K562 (cell line): ENCODE data around the gene KDF1. TPM values are rescaled to one million over a fixed set of nuclear protein-coding genes. Genes with fewer than 3 reads are reported as not detected.

ENCODE experiments used
- DIDO1 ChIP-seq: fragments of 450-650 bp; IDR thresholded peaks from 2 replicates; pipeline ENCODE4 v1.6.1; 2016; ENCODE audit warnings: low read depth, missing biosample characterization, missing genetic modification characterization
- FOSL1 ChIP-seq: fragments of 200-800 bp; sonication (Bioruptor generic); conservative IDR thresholded peaks from 2 replicates; pipeline ENCODE4 v1.6.1; 2016; ENCODE audit warnings: missing genetic modification characterization, missing compliant biosample characterization
- HDAC2 ChIP-seq: fragments of 450-650 bp; IDR thresholded peaks from 2 replicates; pipeline ENCODE4 v1.6.1; 2016; ENCODE audit warnings: mild to moderate bottlenecking
- HEY1 ChIP-seq: fragments of 250-450 bp; sonication (Bioruptor Pico); IDR thresholded peaks from 2 replicates; pipeline ENCODE4 v1.5.0; 2020; ENCODE audit warnings: mild to moderate bottlenecking, moderate library complexity, borderline replicate concordance
- HSF4 ChIP-seq: fragments of 250-450 bp; sonication (Bioruptor Pico); IDR thresholded peaks from 2 replicates; pipeline ENCODE4 v2.1.2; 2022; ENCODE audit warnings: mild to moderate bottlenecking, moderate library complexity, borderline replicate concordance
- ILK ChIP-seq: fragments of 450-650 bp; IDR thresholded peaks from 2 replicates; pipeline ENCODE4 v1.6.1; 2016; ENCODE audit warnings: missing genetic modification characterization, low read depth, mild to moderate bottlenecking, missing compliant biosample characterization, moderate library complexity, borderline replicate concordance
- MCM3 ChIP-seq: fragments of 450-650 bp; IDR thresholded peaks from 2 replicates; pipeline ENCODE4 v1.6.1; 2016
- MCM5 ChIP-seq: fragments of 450-650 bp; IDR thresholded peaks from 2 replicates; pipeline ENCODE4 v1.6.1; 2016; ENCODE audit warnings: low read depth
- MLLT1 ChIP-seq, 2 experiments: fragments of 450-650 bp; IDR thresholded peaks; 2 replicates each; pipeline ENCODE4 v1.6.1; 2016
- NKRF ChIP-seq: fragments of 450-650 bp; IDR thresholded peaks from 2 replicates; pipeline ENCODE4 v1.6.1; 2016; ENCODE audit warnings: borderline replicate concordance
- PHF8 ChIP-seq: fragments of 200-600 bp; sonication (generic); IDR thresholded peaks from 2 replicates; pipeline ENCODE4 v1.6.1; 2012; ENCODE audit warnings: mixed run types, mild to moderate bottlenecking, inconsistent platforms, low read length, moderate library complexity, borderline replicate concordance
- PTTG1 ChIP-seq: fragments of 450-650 bp; IDR thresholded peaks from 2 replicates; pipeline ENCODE4 v1.6.1; 2016; ENCODE audit warnings: low read depth, mild to moderate bottlenecking, missing genetic modification characterization, missing compliant biosample characterization
- SMARCE1 ChIP-seq: fragments of 450-650 bp; IDR thresholded peaks from 2 replicates; pipeline ENCODE4 v1.7.1; 2016; ENCODE audit warnings: mild to moderate bottlenecking
- SNRNP70 ChIP-seq: fragments of 200-400 bp; formaldehyde crosslinking; optimal IDR thresholded peaks from 2 replicates; pipeline ENCODE3; 2017; ENCODE audit warnings: low read depth, low read length
- ZNF121 ChIP-seq: sonication (generic); formaldehyde crosslinking; conservative IDR thresholded peaks from 2 replicates; pipeline ENCODE4 v1.8.0; 2022; ENCODE audit warnings: missing genetic modification reagents
- ZNF407 ChIP-seq: fragments of 450-650 bp; IDR thresholded peaks from 2 replicates; pipeline ENCODE4 v1.6.1; 2016; ENCODE audit warnings: low read depth
- polyA plus RNA-seq, 8 experiments: library from polyadenylated mRNA; depleted of rRNA in 4 of 8; stranded (reverse) in 5 of 8; unstranded in 3 of 8; fragments of >200 nt; fragmentation: Nextera tagmentation in 2 of 8; fragmentation: Illumina TruSeq in 1 of 8; extraction: Ambion mirVana in 2 of 8; extraction: Trizol in 1 of 8; gene quantifications; 2 replicates each; pipeline versions ENCODE4 v1.2.1 to v1.2.3, GENCODE V29; 2011 to 2014; ENCODE audit warnings: inconsistent platforms in 1 of 8, missing spikeins in 1 of 8
- total RNA-seq, 7 experiments: library from RNA; depleted of rRNA in 6 of 7; stranded (reverse); fragments of >200 nt in 6 of 7; fragmentation: Illumina TruSeq in 2 of 7; extraction: Trizol in 2 of 7; gene quantifications; 2 replicates each; pipeline versions ENCODE4 v1.2.1 to v1.2.3, GENCODE V29; 2011 to 2021; ENCODE audit warnings: low replicate concordance in 1 of 7

The KDF1 gene
- total and polyA plus RNA-seq, 9 of the 15 experiments (the other 6 are each of a cell fraction or from before 2014, with no cell fraction given) = 0.38 to 1.9 (median 0.83) TPM

GRCh38 chr1:26900001-26900814, 60.1 kb downstream of the KDF1 start, which contains the start of gene GPATCH3 (continued):
- TF ChIP-seq ZNF121 (CRISPR knock-in tag) (no peak), HEY1 (no peak), DIDO1 (tag) (peak; percentile 97), PTTG1 (tag) (no peak), SNRNP70 (no peak), MCM3 (no peak), PHF8 (peak; percentile 100), HDAC2 (peak; percentile 99), HSF4 (CRISPR knock-in tag) (no peak), MCM5 (no peak), MLLT1 (IDR thresholded peaks at IDR 0.05) (no peak), ZNF407 (no peak), FOSL1 (tag) (peak; percentile 29; the same call in 1 of the 2 replicates), ILK (tag) (no peak), SMARCE1 (no peak), NKRF (peak; percentile 99)
